A172 (cell line): ENCODE measurements around the gene CD200R1L. TPM values are rescaled to one million over a fixed set of nuclear protein-coding genes. Genes with fewer than 3 reads are reported as not detected.
A peak's percentile ranks its signal among the peaks of the same experiment; 100 is the strongest.

Source experiments
- DNase-seq: peaks from one replicate; pipeline ENCODE4 v3.0.0-alpha.2; 2015; ENCODE audit warnings: low spot score
- total RNA-seq: library from RNA; depleted of rRNA; stranded (reverse); fragments of >200 nt; shearing (Covaris generic); gene quantifications from 2 replicates; pipeline ENCODE4 v1.2.3, GENCODE V29; 2014

CD200R1L gene
- total RNA-seq, 1 experiment from 2014 or later, result not detected

DNA sequence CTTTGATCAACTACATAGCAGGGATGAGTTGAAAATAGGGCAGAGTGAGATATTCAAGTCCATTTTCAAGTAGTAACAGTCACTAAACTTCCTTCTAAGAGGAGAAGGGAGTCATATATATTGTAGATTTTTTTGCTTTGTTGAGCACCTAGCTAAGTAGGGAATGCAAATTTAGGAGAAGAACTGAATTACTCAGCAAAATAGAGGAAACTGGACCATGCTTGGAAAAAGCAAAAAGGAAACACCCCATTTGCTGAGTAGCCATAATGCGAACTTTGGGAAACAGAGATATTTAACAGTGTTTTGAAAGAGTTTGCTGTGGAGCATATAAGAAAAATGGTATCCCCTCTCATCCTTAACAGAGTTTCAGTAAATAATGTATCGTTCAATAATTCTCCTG, 54.9 kb downstream of the CD200R1L start:
- no peak for DNase-seq

DNA sequence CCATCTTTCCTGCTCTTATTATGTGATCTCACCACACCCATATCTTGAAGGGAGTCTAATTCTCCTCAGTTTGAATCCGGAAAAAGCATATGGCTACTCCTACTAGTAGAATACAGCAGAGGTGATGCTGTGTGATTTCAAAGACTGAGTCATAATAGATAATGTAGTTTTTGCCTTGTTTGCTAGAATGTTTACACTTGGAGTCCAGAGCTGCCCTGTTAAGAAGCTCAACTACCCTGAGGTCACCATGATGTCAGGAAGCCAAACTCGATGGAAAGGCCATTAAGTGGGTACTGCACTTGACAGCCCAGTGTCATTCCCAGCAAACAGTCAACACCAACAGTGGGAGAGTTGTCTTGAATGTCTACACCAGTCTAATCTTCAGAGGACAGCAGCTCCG, 56.9 kb downstream of the CD200R1L start:
- no peak for DNase-seq

DNA sequence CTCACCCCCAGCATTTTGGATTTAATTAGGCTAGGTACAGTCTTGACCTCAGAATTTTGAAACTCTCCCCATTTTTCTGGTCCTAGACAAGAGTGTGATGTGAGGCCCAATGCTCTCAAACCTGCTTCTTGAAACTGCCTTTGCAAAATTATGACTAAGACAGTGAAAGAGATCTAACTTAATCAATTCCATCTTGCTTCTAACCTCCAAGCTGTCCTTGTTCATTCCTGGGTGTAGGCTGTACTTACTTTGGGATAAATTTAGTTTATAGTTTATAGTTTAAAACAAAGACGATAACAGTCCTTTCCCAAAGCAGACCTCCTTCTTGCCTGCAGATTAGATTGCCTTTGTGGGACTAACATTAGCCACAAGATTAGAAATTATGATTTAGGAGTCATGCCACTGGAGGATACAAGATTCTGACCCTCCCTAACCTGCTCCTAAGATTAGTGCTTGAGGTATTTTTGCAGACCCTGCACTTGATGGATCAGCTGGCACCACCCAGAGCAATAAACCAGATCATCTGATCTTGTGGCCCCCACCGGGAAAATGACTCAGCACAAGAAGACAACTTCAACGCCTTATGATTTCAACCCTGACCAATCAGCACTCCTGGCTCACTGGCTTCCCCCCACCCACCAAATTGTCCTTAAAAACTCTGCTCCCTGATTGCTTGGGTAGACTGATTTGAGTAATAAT, 59.6 kb downstream of the CD200R1L start:
- no peak for DNase-seq

DNA sequence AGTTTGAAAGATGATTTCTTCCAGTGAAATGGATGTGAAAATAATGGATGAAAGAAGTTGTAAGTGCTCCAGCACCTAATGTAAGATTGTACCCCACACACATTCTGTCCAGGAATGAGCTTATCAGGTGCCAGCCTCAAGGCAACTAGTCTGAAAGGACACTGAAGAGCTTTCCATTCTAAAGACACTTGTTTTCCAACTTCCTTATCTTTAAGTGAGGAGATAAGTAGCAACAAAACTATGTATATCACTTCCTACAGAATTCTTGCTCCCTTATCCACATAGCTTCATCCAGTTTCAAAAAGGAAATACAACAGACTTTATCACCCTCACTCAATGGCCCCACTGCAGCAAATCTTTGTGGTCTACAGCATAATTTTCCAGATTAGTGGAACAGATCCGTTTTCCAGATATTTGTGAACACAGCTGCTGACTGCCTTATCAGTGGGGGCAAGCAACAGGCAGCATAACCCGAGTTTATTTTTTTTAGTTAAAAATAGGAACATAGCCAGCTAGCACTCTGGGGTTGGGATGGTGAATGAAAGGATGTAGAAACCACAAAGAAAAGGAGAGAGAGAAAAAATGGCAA, 60.6 kb downstream of the CD200R1L start:
- peak; percentile 23 for DNase-seq

DNA sequence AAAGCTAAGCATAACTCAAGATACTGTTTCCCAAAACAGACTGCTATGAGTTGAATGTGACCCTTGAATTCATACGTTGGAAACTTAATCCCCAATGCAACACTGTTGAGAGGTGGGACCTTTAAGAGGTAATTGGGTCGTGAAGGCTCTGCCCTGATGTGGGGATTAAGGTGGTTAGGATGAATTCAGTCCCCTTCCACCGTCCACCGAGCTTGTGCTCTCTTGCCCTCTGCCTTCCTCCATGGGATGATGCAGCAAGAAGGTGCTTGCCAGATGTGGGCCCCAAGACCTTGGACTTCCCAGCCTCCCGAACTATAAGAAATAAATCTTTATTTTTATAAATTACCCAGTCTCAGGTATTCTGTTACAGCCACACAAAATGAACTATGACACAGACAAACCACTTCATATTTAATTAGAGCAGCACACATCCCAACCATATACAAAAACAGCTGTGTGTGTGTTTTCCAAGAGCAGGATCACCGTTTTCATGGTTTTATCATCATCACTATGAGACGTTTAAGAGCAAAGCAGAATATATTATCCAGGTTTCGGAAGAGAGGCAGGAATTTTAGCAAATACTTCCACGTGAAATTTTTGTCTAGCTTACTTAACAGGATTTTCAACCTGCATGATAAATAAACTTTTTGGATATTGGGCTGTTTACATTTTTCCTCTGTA, 61.2 kb downstream of the CD200R1L start:
- DNase-seq, result no peak

DNA sequence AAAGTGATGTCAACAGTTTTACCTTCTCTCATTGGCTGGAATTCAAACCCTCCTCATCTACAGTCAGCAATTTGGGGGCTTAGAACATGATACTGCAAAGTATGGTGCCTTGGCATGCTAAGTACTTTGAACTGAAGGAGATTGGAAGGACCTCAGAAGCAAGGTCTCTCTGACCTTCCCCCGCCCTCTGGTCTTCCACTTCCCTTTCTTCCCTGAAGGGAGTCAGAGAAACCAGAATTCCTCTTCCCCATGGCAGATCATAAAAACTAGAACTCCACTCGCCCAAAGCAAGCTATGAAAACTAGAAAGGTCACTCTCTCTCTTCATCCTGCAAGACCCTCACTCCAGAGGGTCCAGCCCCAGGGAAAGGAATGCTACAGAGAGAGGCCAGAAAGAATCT, 64.2 kb downstream of the CD200R1L start:
- DNase-seq, result no peak

DNA sequence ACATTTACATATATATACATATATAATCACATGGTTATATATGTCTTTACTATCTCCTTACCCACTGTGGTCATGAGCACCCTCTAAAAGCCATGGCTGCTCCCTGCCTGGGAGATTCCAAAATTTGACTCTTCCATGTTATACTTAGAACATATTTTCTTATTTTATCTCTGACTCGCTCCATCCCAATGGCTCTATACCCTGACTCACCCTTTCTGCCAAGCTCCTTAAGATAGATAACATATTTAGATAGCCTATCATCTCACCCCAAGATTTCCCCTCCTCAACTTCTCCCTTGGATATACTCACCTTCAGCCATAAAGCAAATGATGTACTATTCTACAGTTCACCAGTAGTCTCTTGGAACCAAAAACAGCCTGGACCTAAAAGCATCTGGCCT, 65.1 kb downstream of the CD200R1L start:
- DNase-seq, result no peak

DNA sequence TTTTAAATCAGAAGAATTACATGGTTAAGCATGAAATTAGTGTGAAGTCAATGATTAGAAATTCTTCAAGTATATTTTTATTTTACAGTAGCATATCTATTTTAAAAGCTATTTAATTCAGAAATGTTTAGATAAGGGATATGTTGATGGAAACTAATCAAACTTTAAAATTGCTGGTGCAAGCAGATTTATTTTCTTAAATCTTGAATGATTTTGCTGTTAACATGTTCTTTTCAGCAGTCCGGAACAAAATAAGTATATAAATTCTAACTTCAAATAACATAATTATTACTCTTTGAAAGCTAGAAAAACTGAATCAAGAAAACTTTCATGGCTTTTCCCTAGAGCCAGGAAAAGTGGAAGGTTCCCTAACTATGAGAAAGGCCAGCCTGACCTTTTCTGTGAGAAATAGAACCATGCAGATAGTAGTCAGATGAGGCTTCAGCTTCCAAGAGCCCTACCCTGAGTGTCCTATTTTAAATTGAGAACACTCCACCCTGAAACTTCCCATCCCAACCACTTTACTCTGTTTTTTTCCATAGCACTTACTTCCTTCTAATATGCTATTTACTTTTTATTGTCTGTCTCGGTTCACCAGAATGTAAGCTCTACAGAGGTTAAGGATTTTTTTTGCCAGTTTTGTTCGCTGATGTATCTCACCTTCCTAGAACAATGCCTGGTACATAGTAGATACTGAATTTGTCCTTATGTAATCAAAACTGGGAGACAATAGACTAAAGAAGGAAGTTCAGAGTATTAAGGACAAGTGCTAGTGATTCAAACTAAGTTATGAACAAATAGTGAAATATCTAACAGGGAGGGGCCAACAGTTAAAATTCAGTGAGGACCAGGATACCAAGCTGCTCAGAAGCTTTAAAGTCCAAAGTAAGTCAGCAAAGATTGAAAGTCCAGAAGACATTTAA, 66.8 kb downstream of the CD200R1L start:
- DNase-seq, result no peak

DNA sequence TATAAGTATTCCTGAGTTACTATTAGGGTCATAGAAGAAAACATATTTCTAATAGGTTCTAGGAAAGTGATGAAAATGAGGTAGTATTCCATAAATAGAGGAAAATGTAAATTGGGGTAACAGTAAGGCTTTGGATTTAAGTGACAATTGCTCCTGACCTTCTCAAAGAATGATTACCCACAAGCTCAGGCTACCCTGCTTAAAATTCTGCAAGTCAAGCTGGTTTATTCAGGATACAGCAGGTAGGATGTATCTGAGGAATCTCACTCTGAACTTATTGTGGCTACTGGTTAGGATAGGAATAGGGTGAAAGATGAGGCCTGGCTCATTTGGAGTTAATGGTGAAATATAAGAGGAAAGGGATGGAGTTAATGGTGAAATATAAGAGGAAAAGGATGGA, 67.7 kb downstream of the CD200R1L start:
- DNase-seq, result no peak

DNA sequence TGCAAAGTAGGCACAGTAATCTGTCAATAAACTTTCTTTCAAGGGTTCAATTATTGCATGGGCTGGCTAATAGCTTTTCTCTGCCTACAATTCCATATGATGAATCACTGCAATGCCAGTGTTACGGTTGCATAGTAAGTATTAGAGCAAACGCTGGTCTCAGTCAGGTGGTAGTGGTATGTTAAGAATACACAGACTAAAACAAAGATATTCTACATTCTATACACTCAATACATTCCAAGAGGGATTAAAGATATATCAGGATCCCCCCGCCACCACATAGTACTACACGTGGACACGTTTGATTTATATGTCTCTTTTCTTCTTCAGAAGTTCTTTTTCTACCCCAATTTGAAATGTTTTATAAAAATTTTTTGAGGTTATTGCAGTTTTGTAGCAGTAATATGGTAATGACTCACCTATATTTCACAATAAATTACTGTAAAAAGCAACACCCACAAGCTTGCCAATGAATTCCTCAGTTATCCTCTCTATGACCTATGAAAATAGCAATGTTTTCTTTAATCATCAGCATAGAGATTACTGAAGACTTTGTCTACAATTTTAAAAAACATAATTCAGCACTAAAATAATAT, 68.2 kb downstream of the CD200R1L start:
- peak; percentile 59 for DNase-seq

DNA sequence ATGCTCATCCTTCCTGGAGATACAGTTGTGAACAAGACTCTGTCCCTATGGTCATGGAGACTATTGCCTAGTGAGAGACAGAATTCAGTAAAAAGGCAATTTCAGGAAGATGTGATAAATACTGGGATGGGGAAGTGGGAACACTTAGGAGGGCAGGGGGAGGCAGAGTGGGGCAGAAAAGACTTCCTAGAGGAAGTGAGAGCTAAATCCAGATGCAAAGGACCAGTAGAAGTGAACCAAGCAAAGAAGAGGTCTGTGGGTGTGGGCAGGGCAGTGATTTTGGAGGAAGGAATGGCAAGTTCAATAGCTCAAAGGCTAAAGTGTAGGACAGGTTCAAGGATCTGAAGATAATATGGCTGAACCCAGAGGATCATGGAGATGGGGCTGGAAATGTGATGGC, 68.9 kb downstream of the CD200R1L start:
- no peak for DNase-seq

DNA sequence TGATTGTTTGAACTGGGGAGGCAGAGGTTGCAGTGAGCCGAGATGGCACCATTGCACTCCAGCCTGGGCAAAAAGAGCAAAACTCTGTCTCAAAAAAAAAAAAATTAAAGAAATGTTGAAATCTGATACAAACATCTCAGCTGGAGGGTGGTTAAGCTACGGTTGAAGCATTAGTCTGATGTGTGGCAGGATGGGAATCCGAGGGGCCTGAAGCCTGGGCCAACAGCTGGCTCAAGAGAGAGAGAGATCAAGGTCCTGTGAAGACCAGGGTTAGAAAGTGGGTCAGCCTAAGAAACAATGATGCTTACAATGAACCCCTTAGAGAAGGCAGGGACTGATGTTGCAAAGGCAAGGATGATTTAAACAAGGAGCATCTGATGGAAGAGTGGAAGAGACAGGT, 69.8 kb downstream of the CD200R1L start:
- DNase-seq, result no peak

DNA sequence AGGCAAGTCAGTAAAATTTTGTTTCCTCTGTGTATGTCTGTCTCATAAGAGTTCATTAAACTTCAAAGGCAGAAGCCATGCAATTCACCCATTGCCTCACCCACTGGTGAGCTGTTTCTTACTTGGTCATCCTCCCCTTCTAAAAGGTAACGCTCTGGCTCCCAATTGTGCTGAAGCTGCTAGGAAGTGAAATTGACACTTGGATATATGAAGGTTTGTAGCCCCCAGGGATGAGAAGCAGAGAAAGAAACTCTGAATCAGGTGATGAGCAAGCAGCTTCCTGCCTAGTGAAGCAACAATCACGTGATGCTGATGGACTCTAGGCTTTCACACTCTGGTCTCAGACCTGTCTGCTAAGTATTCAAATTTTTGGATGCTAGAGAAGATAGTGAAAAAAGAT, 70.7 kb downstream of the CD200R1L start:
- peak; percentile 32 for DNase-seq

DNA sequence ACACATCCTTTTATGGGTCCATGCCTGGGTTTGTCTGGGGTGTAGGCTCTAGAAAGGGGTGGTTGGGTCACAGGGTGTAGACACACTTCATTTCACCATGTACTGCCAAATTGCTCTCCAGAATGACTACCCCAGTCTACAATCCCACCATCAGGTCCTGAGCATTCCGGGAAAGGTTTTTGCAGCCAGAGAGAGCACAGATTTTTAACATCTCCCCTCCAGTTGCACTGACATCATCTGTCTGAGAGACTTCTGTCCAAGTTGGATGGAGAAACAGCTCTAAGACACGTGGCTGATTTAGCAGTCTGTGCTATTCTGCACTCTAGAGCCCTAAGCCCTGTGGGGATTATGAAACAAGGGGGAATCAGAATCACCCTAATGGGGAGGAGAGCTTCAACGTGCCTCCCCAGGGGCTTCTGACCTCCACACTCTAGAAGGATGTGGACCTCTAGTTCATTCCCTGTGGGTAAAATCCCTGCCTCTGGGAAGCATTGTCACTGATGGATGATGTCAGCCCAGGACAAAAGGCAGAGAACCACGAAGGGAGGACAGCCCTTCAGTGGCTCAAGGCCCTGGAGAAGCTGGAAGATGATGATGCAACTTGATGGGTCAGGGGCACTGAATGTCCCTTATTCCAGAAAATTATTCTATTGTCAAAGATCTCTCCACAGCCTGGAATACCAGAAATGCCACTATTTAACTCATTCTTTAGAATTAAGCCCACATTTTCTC, 71.5 kb downstream of the CD200R1L start:
- no peak for DNase-seq

DNA sequence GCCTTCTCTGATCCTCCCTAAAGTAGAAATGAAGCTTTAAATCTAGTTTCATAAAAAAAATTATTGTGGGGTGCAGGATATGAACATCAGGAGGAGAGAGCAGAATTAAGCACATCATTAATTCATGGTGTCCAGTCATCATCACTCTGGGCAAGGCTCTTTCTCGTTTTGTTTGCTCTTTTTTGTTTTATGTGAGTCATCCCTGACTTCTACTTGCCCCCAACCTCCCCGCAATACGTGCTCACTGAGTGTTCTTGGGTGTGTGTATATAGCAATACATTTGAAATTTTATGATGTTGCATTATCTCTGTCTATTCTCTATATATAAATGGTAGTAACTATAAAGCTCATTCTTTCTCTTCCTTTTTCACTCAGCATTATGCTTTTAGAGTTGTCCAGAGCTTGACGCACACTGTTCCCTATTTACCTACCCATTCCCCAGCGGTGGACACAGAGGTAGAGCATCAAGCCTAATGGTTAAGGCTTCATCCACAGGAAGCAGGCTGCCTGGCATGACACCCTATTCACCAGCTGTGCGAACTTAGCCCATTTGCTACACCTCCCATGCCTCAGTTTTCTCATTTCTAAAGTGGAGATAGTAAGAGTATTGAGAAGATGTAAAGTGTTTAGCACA, 72.3 kb downstream of the CD200R1L start:
- peak; percentile 56 for DNase-seq

DNA sequence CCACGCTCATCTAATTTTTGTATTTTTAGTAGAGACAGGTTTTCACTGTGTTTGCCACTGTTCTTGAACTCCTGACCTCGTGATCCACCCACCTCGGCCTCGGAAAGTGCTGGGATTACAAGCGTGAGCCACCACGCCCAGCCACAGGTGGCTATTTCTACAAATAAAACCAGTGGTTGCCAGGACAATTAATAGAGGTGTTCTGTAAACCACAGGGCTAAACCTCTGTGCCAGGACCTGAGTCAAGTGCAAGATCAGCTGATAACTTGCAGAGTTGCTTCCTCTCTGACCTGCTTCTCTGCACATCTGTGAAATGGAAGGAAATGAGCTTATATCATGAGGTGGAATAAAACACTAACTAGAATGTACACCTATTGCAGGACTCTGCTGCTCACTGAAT, 72.8 kb downstream of the CD200R1L start:
- DNase-seq, result peak; percentile 68

DNA sequence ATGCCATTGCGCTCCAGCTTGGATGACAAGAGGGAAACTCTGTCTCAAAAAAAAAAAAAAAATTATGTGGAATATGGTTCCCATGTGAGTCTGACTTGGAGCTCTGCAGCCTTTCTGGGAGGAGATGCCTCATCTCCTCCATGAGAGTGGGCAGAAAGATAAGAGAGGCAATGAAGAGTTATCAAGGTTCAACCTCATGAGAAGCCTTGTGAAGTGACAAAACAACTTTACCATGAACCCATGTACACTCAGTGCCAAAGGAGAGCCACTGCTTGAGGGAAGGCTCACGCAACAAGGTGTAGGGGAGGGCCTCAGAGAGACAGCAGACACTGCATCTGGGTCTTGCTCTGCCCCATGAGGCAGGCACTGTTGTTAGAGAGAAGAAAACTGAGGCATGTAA, 75.7 kb downstream of the CD200R1L start:
- no peak for DNase-seq

DNA sequence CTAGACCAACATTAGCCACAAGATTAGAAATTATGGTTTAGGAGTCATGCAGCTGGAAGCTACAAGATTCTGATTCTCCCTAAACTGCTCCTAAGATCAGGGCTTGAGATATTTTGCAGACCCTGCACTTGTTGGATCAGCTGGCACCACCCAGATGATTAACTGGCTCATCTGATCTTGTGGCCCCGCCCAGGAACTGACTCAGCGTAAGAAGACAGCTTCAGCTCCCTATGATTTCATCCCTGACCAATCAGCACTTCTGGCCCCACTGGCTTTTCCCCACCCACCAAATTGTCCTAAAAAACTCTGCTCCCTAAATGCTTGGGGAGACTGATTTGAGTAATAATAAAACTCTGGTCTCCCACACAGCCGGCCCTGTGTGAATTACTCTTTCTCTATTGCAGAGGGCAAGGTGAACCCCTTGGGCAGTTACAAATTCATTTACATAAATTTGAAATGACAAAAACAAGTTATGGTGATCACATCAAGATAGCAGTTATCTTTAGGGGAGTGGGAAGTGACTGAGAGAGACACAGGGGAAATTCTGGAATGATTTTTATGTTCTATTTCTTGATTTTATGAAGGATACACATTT, 76.5 kb downstream of the CD200R1L start:
- peak; percentile 91 for DNase-seq

DNA sequence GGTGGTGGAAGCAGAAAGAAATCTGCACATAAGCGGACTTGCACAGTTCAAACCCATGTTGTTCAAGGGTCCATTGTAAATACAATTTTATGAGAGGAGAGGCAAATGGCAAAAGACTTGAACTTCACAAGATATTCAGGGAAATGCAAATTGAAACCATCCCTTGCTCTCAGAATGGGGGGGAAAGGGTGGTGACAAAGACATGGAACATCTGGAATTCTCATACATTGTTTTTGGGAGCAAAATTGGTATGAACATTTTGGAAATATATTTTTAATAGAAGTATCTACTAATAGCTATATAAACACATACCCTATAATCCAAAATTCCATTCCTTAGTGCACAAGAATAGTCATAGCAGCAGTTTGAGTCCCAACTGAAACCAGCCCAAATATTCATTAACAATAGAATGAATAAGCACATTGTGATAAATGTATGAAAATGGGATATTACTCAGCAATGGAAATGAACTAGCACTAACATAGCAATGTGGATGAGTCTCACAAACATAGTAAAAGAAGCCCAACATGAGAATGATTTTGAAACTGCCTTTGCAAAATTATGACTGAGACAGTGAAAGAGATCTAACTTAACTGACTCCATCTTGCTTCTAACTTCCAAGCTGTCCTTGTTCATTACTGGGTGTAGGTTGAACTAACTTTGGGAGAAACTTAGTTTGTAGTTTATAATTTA, 77.2 kb downstream of the CD200R1L start:
- DNase-seq, result no peak

DNA sequence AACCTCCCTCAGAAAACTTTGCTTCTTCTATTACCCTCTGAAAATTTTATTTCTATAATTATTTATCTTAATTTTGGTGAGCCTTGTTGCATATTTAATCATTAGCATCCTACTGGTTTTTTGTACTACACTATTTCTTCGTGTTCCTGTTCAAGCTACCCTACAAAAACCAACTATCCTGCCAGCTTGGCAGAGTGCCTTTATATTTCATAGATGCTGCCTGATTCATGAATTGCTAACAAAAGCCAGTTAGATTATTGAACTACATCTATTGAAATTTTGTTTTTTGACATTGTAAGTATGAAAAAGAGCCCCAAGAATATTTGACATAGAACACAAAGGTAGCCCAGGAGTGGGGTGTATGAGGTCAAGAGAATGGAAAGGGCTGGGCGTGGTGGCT, 78.9 kb downstream of the CD200R1L start:
- no peak for DNase-seq
